Neuronal stem cell (in vitro differentiated cells): ENCODE data around the gene KRTAP12-4.

Experiments
- DNase-seq: peaks from one replicate; pipeline ENCODE4 v3.0.0-alpha.2; 2013; ENCODE audit warnings: low spot score
- H2AFZ ChIP-seq: one replicate; pipeline ENCODE4 v1.6.1; 2013; ENCODE audit warnings: mild to moderate bottlenecking, low read length, inconsistent platforms
- H2AK5ac ChIP-seq: 2 replicates; pipeline ENCODE4 v1.6.1; 2013; ENCODE audit warnings: low read depth, mild to moderate bottlenecking, inconsistent platforms, low read length, moderate library complexity, mixed read lengths
- H2BK120ac ChIP-seq: 2 replicates; pipeline ENCODE4 v1.6.1; 2013; ENCODE audit warnings: low read depth, mild to moderate bottlenecking, inconsistent platforms, low read length, moderate library complexity, mixed read lengths
- H2BK12ac ChIP-seq: one replicate; pipeline ENCODE4 v1.6.1; 2013; ENCODE audit warnings: low read length, inconsistent platforms
- H2BK15ac ChIP-seq: 2 replicates; pipeline ENCODE4 v1.6.1; 2013; ENCODE audit warnings: mild to moderate bottlenecking, low read length, inconsistent platforms, mixed read lengths
- H2BK5ac ChIP-seq: one replicate; pipeline ENCODE4 v1.6.1; 2013; ENCODE audit warnings: inconsistent platforms, mild to moderate bottlenecking, low read length, moderate library complexity
- H3K14ac ChIP-seq: one replicate; pipeline ENCODE4 v1.6.1; 2013; ENCODE audit warnings: low read length, inconsistent platforms
- H3K18ac ChIP-seq: 2 replicates; pipeline ENCODE4 v1.6.1; 2013; ENCODE audit warnings: low read length, inconsistent platforms
- H3K23ac ChIP-seq: 2 replicates; pipeline ENCODE4 v1.6.1; 2013; ENCODE audit warnings: low read depth, mild to moderate bottlenecking, mixed read lengths, low read length, inconsistent platforms; ENCODE audit not compliant: poor library complexity
- H3K27ac ChIP-seq: replicated peaks from 3 replicates; pipeline ENCODE4 v1.5.1; 2013; ENCODE audit warnings: low read length, inconsistent platforms
- H3K27me3 ChIP-seq, 3 experiments: 2 replicates each; pipeline ENCODE4 v1.6.1; 2013; ENCODE audit warnings: low read length in 3 of 3, mild to moderate bottlenecking in 2 of 3, inconsistent platforms in 1 of 3, low read depth in 1 of 3, mixed read lengths in 1 of 3, moderate library complexity in 1 of 3; ENCODE audit not compliant: control insufficient read depth in 3 of 3, insufficient read depth in 3 of 3
- H3K36me3 ChIP-seq, 2 donors: replicated peaks in 1 of 2; 2 replicates each; pipeline ENCODE4 v1.6.1; 2013; ENCODE audit warnings: low read length in 2 of 2; ENCODE audit not compliant: control insufficient read depth in 2 of 2, insufficient read depth in 2 of 2
- H3K4ac ChIP-seq: 2 replicates; pipeline ENCODE4 v1.6.1; 2013; ENCODE audit warnings: inconsistent platforms, mild to moderate bottlenecking, low read length, moderate library complexity
- H3K4me1 ChIP-seq, 2 donors: 1 replicate in 1 of 2; 2 replicates in 1 of 2; pipeline ENCODE4 v1.6.1; 2013; ENCODE audit warnings: low read length in 2 of 2, low read depth in 1 of 2; ENCODE audit not compliant: control insufficient read depth in 2 of 2, insufficient read depth in 1 of 2
- H3K4me2 ChIP-seq: one replicate; pipeline ENCODE4 v1.6.1; 2013; ENCODE audit warnings: mild to moderate bottlenecking, low read length, inconsistent platforms; ENCODE audit not compliant: insufficient read depth, poor library complexity, severe bottlenecking
- H3K4me3 ChIP-seq, 2 donors: 2 replicates each; pipeline ENCODE4 v1.5.1; 2013; ENCODE audit warnings: low read length in 2 of 2, mild to moderate bottlenecking in 2 of 2, inconsistent platforms in 1 of 2, moderate library complexity in 1 of 2
- H3K79me1 ChIP-seq: one replicate; pipeline ENCODE4 v1.6.1; 2013; ENCODE audit warnings: low read depth, mild to moderate bottlenecking, inconsistent platforms, low read length, moderate library complexity
- H3K9ac ChIP-seq: one replicate; pipeline ENCODE4 v1.6.1; 2013; ENCODE audit warnings: mild to moderate bottlenecking, low read depth, low read length, inconsistent platforms; ENCODE audit not compliant: poor library complexity
- H3K9me3 ChIP-seq, 2 donors: replicated peaks in 1 of 2; 2 replicates each; pipeline versions ENCODE3 to v1.6.1; 2013; ENCODE audit warnings: low read length in 2 of 2, mild to moderate bottlenecking in 2 of 2, inconsistent platforms in 1 of 2, low read depth in 1 of 2, mixed read lengths in 1 of 2, moderate library complexity in 1 of 2; ENCODE audit not compliant: control insufficient read depth in 2 of 2, insufficient read depth in 1 of 2
- H4K8ac ChIP-seq: one replicate; pipeline ENCODE4 v1.6.1; 2013; ENCODE audit warnings: low read depth, mild to moderate bottlenecking, inconsistent platforms, low read length, moderate library complexity
- H4K91ac ChIP-seq: one replicate; pipeline ENCODE4 v1.6.1; 2013; ENCODE audit warnings: low read length, low read depth, mild to moderate bottlenecking, inconsistent platforms; ENCODE audit not compliant: poor library complexity
- WGBS, 2 donors: extraction: QIAGEN DNeasy Blood & Tissue Kit; methylation state at CpG; one replicate each; pipeline ENCODE4 v1.1.7; 2013; ENCODE audit warnings: missing lambda C conversion rate in 2 of 2, mixed read lengths in 1 of 2; ENCODE audit not compliant: insufficient read length in 2 of 2, insufficient replicate concordance in 1 of 2; ENCODE audit errors: extremely low coverage in 2 of 2; 5-methylcytosine and 5-hydroxymethylcytosine counted together

Gene KRTAP12-4

DNA sequence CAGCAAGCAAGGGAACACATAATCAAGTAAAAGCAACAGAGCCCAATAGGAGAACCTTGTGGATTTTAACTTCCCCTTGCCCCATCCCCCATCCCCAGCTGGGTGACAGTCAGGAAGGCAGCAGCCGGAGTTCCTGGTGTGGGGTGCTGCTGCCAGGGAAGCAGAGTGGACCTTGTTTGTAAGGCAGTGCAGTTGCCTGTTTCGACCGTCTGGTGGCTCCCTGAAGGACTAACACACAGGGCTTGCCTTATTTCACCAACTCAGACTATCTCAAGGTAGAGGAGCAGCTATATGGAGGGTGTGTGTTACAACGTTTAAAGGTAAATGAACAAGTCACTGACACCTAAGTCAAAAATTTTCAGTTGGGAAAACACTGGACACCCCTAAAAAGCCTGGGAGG is 36.0 kb downstream of the KRTAP12-4 start:
- whole genome bisulfite sequencing, 2 donors = no CpG with 5 or more reads among the region's 4 CpGs
- no peak overlapping the region for H2BK120ac ChIP-seq
- no peak for DNase-seq

DNA sequence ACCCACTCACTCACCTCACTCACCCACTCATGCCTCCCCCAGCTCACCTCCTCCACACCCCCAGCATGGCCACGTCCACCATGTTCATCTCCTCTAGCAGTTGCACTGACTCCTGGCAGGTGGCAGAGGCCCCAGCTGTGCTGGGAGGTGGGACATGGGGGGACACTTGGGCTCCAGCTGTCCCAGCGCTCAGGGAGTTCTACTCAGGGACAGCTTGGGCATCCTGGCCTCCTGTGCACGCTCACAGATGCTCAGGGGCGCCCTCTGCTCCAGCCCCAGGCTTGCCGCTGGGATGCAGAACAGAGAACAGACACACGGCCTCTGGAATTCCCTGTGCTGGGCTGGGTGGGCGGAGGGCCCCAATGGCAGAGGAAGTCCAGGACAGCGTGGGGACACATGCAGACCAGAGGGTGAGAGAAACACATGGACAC is 37.4 kb downstream of the KRTAP12-4 start:
- Histone ChIP-seq H3K27me3 (no peaks in the 10 kb centered on the region), H2AFZ (no peak overlapping the region), H2BK12ac (peak overlapping the region; percentile 60), H3K18ac (peak overlapping the region; percentile 78), H3K4me2 (no peak overlapping the region), H3K9me3 (peaks cover 2 to 5% of the 10 kb centered on the region in 2 donors), H2BK120ac (no peak overlapping the region), H3K4ac (no peak overlapping the region), H3K4me1 (no peaks in the 10 kb centered on the region), H2BK5ac (peak overlapping the region; percentile 26), H3K79me1 (no peaks in the 10 kb centered on the region), H3K36me3 (no peaks in the 10 kb centered on the region), H2BK15ac (no peak overlapping the region), H3K9ac (no peak overlapping the region), H3K4me3 (no peak overlapping the region), H4K8ac (no peak overlapping the region), H3K23ac (no peak overlapping the region), H4K91ac (no peak overlapping the region), H2AK5ac (peak overlapping the region; percentile 41), H3K27ac (no peak overlapping the region), H3K14ac (no peak overlapping the region)
- no CpG with 5 or more reads among the region's 8 CpGs for WGBS, 2 donors
- no peak for DNase-seq

More for the DNA sequence above, 36.0 kb downstream of the KRTAP12-4 start:
- Histone ChIP-seq H2BK5ac (no peak overlapping the region), H3K18ac (no peak overlapping the region), H4K91ac (no peak overlapping the region), H2AK5ac (no peak overlapping the region), H2BK15ac (no peak overlapping the region), H3K27me3 (no peaks in the 10 kb centered on the region), H3K4me2 (no peak overlapping the region), H3K9ac (no peak overlapping the region), H3K4me1 (no peaks in the 10 kb centered on the region), H3K36me3 (no peaks in the 10 kb centered on the region), H3K9me3 (peaks cover 5% of the 10 kb centered on the region in 2 donors), H3K23ac (no peak overlapping the region), H3K79me1 (no peaks in the 10 kb centered on the region), H3K4me3 (no peak overlapping the region), H3K4ac (no peak overlapping the region), H2BK12ac (no peak overlapping the region), H2AFZ (no peak overlapping the region), H3K14ac (no peak overlapping the region), H4K8ac (no peak overlapping the region), H3K27ac (no peak overlapping the region)

DNA sequence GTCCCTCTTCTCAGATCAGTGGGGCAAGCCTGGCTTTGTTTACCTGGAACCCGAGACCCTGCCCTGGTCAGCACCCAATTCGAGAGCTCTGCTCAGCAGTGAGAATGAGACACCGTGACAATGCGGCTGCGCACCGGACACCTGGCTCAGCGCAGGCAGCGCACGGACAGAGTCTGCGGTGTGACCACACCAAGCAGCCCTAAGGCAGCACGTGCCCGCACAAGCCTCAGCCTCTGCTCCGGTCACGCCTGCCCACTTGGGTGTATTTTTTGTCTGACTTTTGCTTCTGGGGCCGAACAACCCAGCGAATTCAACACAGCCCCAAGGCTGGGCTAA is 37.9 kb downstream of the KRTAP12-4 start:
- no CpG with 5 or more reads among the region's 16 CpGs for WGBS, 2 donors
- DNase-seq = no peak
- H4K91ac ChIP-seq = no peak overlapping the region

GRCh38 chr21:44615911-44616590 is 38.4 kb downstream of the KRTAP12-4 start:
- Histone ChIP-seq H4K91ac (peak overlapping the region; percentile 59), H2BK120ac (no peak overlapping the region), H3K18ac (peak overlapping the region; percentile 89), H3K27me3 (no peaks in the 10 kb centered on the region), H3K4me2 (no peak overlapping the region), H3K4me1 (no peaks in the 10 kb centered on the region), H2BK12ac (no peak overlapping the region), H2BK15ac (peak overlapping the region; percentile 13), H3K27ac (no peak overlapping the region), H3K79me1 (no peaks in the 10 kb centered on the region), H3K36me3 (no peaks in the 10 kb centered on the region), H4K8ac (peak overlapping the region; percentile 66), H3K14ac (peak overlapping the region; percentile 67), H2AK5ac (peak overlapping the region; percentile 44), H3K4me3 (no peak overlapping the region), H3K23ac (no peak overlapping the region), H3K4ac (no peak overlapping the region), H3K9me3 (peaks cover 5 to 10% of the 10 kb centered on the region in 2 donors), H3K9ac (peak overlapping the region; percentile 3), H2BK5ac (no peak overlapping the region), H2AFZ (no peak overlapping the region)
- DNase-seq = no peak
- whole genome bisulfite sequencing, 2 donors = no CpG with 5 or more reads among the region's 17 CpGs

More for the DNA sequence above, 37.9 kb downstream of the KRTAP12-4 start:
- H3K4me2 ChIP-seq = no peak overlapping the region
- H3K4me3 ChIP-seq = no peak overlapping the region
- peak overlapping the region; percentile 66 for H3K18ac ChIP-seq
- no peak overlapping the region for H3K23ac ChIP-seq
- no peak overlapping the region for H4K8ac ChIP-seq
- H3K14ac ChIP-seq = peak overlapping the region; percentile 87
- H2BK15ac ChIP-seq = no peak overlapping the region
- no peak overlapping the region for H3K9ac ChIP-seq
- no peak overlapping the region for H3K27ac ChIP-seq
- H2AK5ac ChIP-seq = peak overlapping the region; percentile 44
- H2BK120ac ChIP-seq = no peak overlapping the region
- no peaks in the 10 kb centered on the region for H3K4me1 ChIP-seq
- no peak overlapping the region for H2AFZ ChIP-seq
- peaks cover 5 to 8% of the 10 kb centered on the region in 2 donors for H3K9me3 ChIP-seq
- no peaks in the 10 kb centered on the region for H3K27me3 ChIP-seq
- H3K4ac ChIP-seq = peak overlapping the region; percentile 4
- H2BK5ac ChIP-seq = peak overlapping the region; percentile 26
- H2BK12ac ChIP-seq = no peak overlapping the region
- H3K36me3 ChIP-seq = no peaks in the 10 kb centered on the region
- H3K79me1 ChIP-seq = no peaks in the 10 kb centered on the region
